Measurements from ENCODE around the gene AHDC1.
A peak's percentile ranks its signal among the peaks of the same experiment; 100 is the strongest.
"Not testable (repeated sequence)": the region's sequence is repeated elsewhere in the genome, so short reads cannot be mapped to it uniquely, and the experiment has no call there.

Gene AHDC1

DNA sequence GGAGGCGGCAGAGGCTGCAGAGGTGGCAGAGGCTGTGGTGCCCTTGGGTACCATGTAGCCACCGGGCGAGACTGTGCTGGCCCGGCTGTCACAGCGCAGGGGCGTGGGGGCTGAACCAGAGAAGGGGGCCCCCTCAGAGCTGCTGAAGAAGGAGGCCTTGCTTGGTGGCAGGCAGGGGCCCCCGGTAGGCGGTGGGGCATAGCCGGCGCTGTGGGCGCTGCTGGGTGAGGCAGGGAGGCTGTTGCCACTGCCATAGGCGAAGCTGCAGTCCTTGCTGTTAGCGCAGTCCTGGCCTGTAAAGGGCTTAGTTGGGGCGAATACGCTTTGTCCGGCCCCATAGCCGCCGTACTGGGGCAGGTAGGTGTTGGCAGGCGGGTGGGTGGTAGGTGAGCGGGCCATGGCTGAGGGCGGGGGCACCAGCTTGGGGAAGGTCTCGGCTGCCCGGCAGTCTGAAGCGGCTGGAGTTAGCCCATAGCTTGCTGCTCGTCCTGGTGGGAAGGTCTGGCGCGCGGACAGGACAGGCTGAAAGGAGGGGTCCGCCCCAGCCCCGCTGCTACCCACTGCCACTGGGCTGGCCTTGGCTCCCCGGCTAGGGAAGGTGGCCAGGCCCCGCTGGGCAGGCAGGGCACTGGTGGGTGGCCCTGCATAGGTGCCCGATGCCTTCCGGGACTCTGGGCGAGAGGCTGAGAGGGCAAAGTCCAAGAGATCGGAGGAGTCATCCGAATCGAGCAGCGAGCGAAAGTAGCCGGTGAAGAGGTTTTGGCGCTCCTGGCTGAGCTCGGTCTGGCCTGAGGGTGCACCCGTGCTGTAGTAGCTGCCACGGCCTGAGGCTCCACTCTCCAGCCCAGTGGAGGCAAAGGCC lies 54.9 kb downstream of the AHDC1 start:
- DNase-seq, result no peak

GRCh38 chr1:27548136-27548853 lies 55.6 kb downstream of the AHDC1 start:
- DNase-seq, result no peak

- DNase-seq, result no peak
Observed at GRCh38 chr1:27547220-27548116, 56.5 kb downstream of the AHDC1 start.

GRCh38 chr1:27545876-27546275 lies 58.1 kb downstream of the AHDC1 start:
- no peak for DNase-seq

DNA sequence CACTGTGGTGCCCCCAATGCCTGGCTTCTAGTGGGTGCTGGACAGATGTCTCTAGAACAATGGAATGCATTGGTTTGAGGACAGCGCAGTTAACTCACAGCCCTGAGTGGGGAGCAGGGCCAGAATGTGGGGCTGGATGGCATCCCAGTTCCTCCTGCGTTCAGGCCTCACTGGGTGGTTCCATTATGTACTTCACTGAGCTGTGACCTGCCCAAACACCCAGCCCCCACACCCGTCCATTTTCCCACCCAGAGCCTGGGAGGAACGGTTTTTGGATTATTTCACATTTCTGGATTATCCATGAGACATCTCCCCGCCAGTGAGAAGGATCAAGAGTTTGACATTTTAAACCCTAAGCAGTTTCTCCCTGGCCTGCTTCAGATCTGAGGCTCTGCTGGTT lies 58.7 kb downstream of the AHDC1 start:
- DNase-seq, result no peak

- no peak for DNase-seq
Observed at GRCh38 chr1:27544834-27545233, 59.1 kb downstream of the AHDC1 start.

GRCh38 chr1:27543284-27543683 lies 60.7 kb downstream of the AHDC1 start:
- DNase-seq, result no peak

DNA sequence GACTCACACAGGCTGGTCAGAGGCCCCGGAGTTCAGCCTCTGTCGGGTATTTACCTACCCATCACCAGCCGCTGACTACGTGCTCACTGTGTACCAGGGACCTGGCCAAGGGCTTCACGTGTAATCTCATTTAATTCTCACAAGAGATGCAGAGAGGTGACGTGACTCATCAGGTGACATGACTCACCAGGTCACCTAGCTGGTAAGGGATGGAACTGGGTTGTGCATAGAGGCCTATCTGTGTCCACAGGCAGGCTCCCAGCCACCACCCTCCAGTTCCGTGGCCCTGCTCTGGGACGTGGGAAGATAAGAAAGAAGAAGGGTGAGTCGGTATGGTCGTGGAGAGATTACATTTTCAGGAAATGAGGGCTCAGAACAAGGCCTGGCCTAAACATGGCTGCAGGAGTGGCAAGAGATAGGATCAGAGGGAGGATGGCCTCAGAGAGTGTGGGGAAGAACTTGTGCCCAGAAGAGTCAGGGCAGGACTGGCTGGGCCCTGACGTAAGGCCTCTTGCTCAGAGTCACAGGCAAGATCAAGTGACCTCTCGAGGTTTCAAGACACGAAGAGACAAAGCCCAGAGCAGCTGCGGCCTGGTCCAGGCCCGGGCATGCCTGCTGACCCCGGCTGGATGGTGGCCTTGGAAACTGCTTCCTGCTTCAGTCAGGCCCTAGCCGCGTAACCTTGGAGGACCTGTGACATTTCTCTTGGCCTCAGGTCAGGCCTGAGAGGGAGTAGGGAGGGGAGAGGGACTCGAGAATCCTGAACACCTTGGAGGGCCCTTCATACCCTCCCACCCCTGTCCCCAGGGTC lies 61.3 kb downstream of the AHDC1 start:
- no peak for DNase-seq

GRCh38 chr1:27539901-27540861 lies 63.8 kb downstream of the AHDC1 start:
- no peak for DNase-seq

DNA sequence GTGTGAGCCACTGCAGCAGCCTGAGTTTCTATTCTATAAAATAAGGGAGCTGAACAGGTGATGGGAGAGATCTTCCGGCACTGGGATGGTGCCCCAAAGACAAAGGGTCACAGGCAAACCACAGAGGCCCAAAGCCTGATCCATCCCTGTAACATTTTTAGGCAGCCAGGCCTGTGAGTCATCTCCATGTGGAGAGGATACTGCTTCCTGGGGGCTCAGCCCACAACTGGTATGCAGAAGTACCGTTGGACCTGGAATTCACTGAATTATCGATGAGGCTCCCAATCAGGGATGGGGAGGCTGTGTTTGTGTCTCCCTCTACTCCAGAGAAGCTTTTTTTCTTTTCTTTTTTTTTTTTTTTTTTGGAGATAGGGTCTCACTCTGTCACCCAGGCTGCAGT lies 65.2 kb downstream of the AHDC1 start:
- no peak for DNase-seq

DNA sequence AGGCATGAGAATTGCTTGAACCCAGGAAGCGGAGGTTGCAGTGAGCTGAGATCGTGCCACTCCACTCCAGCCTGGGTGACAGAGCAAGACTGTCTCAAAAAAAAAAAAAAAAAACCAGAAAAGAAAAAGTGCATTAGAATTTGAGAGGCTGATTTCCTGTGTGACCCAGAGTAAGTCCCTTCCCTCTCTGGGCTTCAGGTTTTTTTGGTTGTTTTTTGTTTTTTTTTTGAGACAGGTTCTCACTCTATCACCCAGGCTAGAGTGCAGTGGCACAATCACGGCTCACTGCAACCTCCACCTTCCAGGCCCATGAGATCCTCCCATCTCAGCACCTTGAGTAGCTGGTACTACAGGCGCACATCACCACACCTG lies 65.7 kb downstream of the AHDC1 start:
- DNase-seq, result not testable (repeated sequence)

- peak in 1 of 2 experiments; percentile 58 for DNase-seq
Observed at GRCh38 chr1:27536767-27537166, 67.2 kb downstream of the AHDC1 start.

DNA sequence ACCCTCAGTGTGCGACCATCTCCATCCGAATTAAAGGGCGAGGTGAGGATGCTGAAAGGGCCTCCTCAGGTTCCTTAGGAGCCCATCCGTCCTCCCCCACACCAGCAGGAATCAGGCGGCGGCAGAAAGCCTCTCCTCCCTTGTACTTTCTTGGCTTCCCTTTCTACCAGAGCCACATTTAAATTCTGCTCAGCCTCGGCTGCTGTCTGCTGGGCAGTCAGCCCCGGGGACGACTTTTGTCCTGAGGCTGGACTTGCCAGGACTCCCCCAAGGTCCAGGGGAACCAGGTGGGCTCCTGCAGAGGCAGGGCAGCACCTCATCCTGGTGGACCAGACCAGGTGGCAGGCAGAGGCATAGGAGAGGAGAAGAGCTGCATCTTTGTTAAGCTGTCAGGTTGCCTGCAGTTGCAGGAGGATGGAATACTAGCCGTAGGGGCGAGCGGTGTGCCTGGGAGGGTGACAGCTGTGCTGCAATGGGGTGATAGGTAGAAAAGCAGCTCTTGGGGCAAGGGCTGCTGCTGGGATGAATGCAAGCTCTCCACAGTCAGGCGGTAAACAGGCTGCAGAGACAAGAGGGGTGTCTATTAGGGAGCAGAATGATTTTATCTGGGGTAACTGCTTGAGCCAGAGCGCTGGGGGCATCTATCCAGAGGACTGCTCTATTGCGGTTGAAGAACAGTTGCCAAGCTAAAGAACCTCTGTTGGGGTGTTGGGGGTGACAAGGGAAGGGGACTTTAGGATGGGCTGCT lies 67.8 kb downstream of the AHDC1 start:
- DNase-seq, result no peak

DNA sequence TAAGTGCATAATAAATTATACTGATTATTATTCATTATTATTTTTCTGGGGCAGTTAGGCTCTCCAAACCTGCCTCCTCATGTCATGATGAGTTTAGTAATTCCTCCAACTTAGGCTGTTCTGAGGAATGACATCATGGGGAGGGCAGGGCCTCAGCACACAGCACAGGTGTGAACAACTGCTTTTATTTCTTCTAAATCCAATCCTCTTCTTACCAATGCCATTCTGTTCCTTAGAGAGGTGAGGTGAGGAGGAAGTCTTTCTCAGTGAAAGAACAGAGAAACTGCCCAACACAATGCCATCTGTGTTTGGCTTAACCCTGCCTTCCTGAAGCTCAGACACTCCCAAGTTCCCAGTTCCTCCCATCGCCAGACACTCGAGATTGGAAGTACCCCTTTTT lies 68.6 kb downstream of the AHDC1 start:
- DNase-seq, result no peak

DNA sequence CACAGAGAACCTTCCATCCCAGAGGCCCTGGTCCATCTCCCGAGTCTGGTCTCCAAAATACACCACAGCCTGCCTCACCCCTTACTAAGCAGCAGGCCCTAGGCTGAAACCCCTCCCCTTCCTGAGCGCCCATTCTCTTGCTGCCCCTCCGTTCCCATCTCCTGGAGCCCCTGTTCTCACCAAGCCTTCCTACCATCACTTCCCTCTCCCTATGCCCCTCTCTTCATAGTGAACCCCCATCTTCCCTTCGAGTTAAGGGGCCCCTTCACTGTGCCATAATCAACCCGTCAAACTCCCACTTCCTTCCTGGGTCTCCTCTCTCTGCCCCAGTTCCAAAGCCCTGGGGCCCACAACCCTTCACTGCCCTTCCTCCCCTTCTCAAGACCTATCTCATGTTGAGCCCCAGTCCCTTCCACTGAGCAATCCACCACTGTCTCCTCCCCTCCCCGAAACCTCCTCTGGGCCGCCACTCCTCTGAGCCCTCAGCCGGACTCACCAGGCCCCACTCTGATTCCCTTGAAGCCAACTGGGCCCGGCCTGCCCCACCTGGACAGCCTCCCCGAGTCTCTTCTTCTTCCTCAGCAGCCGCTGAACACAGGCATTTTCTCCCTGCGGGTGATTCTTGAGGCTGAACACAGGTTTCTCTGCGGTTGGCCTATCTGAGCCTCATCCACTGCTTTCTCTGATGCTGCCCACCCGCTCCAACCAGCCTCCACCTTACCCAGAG lies 71.8 kb downstream of the AHDC1 start:
- no peak for DNase-seq

DNA sequence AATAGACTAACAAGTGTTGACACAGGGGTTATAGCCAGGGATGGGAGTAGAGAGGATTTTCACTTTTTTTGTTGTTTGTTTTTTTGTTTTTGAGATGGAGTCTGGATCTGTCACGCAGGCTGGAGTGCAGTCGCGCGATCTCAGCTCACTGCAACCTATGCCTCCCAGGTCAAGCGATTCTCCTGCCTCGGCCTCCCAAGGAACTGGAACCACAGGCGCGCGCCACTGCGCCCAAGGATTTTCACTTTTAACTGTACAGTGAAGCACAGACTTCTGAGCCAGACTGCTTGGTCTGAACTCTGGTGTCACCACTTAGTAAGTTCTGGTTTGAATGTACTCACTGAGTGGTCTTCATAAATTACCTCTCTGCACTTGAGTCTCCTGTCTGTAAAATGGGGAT lies 73.8 kb downstream of the AHDC1 start:
- no peak for DNase-seq

DNA sequence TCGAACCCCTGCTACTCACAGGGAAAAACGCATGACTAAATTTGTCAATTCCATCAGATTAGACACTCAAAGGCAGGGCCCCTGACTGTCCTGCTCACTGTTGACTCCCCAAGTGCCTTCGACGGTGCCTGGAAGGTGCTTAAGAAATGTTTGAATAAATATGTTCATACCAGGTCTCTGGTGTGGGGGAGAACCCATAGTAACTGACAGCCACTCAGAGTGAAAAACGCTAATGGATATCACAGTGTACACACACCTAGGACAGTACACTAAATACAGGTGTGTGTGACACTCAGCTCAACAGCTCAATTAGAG lies 74.3 kb downstream of the AHDC1 start:
- DNase-seq, result peak in 1 of 2 experiments; percentile 48

DNA sequence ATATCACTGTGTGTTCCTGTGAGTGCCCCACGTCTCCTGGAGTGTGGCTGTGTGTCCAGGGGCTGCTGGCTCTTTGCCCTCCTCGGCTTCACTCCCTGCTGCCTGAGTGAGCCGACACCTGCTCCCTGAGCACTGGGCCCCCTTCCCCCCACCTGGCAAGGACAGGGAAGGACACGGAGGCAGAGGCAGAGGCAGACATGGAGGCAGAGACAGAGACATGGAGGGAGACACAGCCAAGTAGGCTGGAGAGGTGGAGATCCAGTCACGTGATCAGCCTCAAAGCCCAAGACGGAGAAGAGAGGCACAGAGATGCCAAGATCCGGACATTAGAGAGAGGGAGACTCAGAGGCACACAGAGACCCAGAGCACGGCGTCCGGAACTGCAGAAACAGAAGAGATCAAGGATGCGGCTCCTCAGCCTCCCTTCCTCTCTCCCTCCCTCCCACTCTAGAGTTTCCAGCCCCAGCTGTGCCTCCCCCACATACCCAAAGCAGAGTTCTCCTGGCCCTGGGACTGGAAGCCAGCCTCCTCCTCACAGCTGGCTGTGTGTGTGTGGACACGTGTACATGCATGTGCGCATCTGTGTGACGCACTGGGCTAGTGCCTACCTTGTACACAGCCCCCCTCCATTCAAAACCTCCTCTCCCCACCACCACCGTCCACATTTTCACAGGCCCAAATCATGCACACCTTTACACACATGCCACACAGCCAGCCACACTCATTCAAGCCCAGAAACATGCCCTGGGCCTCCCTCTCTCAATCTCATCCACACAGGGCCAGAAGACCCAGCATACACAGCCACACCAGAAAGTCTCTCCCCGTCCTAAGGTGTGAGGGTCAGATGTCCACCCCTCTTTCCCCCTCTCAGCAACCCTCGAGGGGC lies 74.9 kb downstream of the AHDC1 start:
- peak; percentile 27 to 73 for DNase-seq

Data from NCI-H2081 (cell line).